22Rv1 (cell line): ENCODE measurements around the gene PMFBP1.

Source experiments
- H3K27ac ChIP-seq: fragments of 450-650 bp; 2 replicates; pipeline ENCODE4 v1.5.1; 2017
- CTCF ChIP-seq: fragments of 450-650 bp; IDR thresholded peaks from 2 replicates; pipeline ENCODE4 v1.5.1; 2017; ENCODE audit warnings: mild to moderate bottlenecking
- ZFX ChIP-seq: fragments of 450-650 bp; IDR thresholded peaks from 2 replicates; pipeline ENCODE4 v1.6.1; 2017; ENCODE audit warnings: antibody characterized with exemption, borderline replicate concordance

Gene PMFBP1

DNA sequence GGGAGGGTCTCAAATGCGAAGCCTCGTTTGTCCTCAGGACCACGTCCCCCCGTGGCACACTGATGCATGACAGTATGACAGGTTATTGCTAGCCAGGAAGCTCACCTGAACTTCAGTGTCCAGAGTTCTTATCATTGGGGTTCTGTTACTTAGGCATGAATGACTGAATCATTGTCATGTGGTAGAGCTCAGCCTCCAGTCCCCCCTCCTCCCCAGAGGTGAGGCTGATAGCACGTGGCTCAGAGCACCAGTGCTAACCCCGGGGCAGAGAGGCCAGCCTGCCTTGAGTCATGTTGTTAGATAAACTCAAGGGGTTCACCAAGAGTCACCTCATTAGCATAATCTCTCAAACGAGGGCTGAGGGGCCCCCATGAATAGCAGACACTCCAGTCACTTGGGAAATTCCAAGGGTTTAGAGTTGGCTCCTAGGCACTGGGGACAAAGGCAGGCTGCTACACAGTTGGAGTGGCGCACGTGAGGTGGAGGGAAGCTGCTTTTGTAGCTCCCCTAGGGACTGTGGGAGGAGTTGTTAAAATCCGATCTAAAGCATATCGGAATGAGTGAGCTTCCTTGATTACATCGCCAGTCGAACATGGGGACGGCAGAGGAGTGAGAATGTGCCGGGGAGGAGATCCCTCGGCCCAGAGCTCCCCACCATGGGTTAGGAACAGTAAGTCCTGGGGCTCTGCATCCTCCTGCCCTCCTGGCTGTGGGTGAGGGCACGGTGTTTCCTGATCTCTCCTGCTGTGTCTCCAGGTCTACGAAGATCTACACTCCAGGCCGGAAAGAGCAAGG lies 60.1 kb downstream of the PMFBP1 start:
- no peak for TF ChIP-seq ZFX
- TF ChIP-seq CTCF, result no peak
- H3K27ac ChIP-seq, result no peak overlapping the region

- no peak overlapping the region for H3K27ac ChIP-seq
- TF ChIP-seq ZFX, result no peak
- no peak for TF ChIP-seq CTCF
Measured at GRCh38 chr16:72110662-72111615, 61.0 kb downstream of the PMFBP1 start.

DNA sequence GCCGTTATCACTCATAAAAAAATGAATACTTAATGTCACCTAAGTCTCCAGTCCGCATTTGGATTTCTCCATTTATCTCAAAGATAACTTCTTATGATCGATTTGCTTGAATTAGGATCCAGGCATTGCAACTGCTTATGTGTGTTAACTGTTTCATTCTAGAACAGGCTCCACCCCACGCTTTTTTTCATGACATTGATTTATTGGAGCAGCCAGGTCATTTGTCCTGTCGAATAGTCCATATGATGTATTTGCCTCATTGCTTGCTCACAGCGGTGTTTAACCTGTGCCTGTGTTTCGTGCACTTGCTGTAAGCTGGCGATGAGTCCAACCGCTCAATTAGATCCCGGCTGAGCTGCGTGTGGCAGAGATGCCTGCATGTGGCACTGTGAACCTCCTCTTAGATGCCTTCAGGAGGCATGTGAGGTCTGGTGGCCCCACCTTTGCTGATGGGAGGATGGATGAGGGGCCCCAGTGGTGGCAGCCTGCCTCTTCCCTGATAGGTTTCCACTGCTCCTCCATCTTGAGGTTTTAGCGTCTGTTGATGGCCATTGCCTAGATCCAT lies 61.9 kb downstream of the PMFBP1 start:
- no peak overlapping the region for H3K27ac ChIP-seq
- TF ChIP-seq ZFX (no peak), CTCF (no peak)

DNA sequence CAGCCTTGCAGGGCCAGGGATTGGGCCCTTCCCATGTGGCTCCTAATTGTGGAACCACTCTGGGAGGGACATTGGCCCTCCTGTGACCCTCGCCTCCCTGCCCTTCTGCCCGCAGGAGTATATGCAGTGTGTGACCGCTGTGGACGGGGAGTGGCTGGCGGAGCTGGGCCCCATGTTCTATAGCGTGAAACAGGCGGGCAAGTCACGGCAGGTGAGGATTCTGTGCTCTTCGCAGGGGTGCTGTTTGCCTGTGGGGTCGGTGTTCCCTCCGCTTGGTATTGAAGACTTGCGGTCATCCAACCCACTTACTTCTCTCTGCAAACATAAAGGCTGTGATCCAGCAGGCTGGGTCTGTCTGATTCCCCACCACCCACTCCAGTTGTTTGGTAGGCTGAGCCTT lies 62.7 kb downstream of the PMFBP1 start:
- no peak overlapping the region for H3K27ac ChIP-seq
- no peak for TF ChIP-seq ZFX
- TF ChIP-seq CTCF, result no peak

DNA sequence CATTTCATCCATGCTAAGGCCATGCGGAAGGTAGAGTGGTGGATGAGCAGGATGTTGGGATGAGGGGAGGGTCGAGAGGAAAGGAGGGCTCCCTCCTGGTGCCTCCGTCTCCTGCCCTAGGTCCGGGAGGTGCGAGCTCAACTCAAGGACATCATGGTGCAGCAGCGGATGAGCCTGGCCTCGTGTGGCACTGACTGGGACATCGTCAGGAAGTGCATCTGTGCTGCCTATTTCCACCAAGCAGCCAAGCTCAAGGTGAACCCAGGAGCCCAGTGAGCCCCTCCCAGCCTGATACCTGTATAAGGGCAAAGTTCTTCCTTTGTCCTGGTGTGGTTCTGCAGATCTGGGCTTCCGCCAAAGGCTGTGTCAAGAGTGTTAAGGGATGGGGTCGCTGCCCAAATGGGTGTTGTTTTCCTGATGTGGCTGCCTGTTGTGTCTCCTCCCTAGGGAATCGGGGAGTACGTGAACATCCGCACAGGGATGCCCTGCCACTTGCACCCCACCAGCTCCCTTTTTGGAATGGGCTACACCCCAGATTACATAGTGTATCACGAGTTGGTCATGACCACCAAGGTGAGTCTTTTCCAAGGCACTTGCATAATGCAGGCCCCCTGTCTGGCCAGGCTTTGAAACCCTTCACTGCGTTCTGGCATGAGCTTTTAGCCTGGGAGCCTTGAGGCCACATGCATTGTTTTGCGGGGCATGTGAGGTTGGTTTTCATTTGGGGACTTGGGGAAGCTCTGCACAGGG lies 63.4 kb downstream of the PMFBP1 start:
- H3K27ac ChIP-seq, result no peak overlapping the region
- TF ChIP-seq ZFX, result no peak
- no peak for TF ChIP-seq CTCF

GRCh38 chr16:72107371-72107770 lies 64.6 kb downstream of the PMFBP1 start:
- no peak for TF ChIP-seq CTCF
- no peak for TF ChIP-seq ZFX
- H3K27ac ChIP-seq, result no peak overlapping the region
